Right lobe of liver (tissue), 6 donors: ENCODE data around the gene TUBA8. TPM values are rescaled to one million over a fixed set of nuclear protein-coding genes. Genes with fewer than 3 reads are reported as not detected.
"Not testable (repeated sequence)": the region's sequence is repeated elsewhere in the genome, so short reads cannot be mapped to it uniquely, and the experiment has no call there.

Experiments
- ATAC-seq, 4 donors: fragments of 200-7000 bp; cut with Tn5 transposase; one replicate each; pipeline ENCODE4 v1.9.1; 2020; ENCODE audit warnings: mild to moderate bottlenecking in 4 of 4, moderate library complexity in 4 of 4
- DNase-seq, 3 donors: peaks; one replicate each; pipeline ENCODE4 v3.0.0-alpha.2; 2020
- H3K27ac ChIP-seq, 3 donors: fragments of 200-600 bp; one replicate each; pipeline ENCODE4 v1.8.0; 2022
- H3K27me3 ChIP-seq, 2 donors: fragments of 200-600 bp; one replicate each; pipeline ENCODE4 v1.8.0; 2022
- H3K36me3 ChIP-seq, 4 donors: fragments of 200-600 bp; sonication (generic) in 1 of 4; one replicate each; pipeline versions ENCODE4 v1.5.1 to v1.8.0; 2017 to 2022; ENCODE audit warnings: control low read depth in 1 of 4
- H3K4me1 ChIP-seq, 4 donors: fragments of 200-600 bp; sonication (generic) in 1 of 4; one replicate each; pipeline versions ENCODE4 v1.5.1 to v1.8.0; 2017 to 2022; ENCODE audit warnings: control low read depth in 1 of 4
- H3K4me3 ChIP-seq, 3 donors: fragments of 200-600 bp; one replicate each; pipeline ENCODE4 v1.8.0; 2022
- H3K9me3 ChIP-seq, 4 donors: fragments of 200-600 bp; sonication (generic) in 1 of 4; one replicate each; pipeline versions ENCODE4 v1.5.1 to v1.8.0; 2017 to 2022; ENCODE audit warnings: control low read depth in 1 of 4
- CTCF ChIP-seq, 4 donors: fragments of 200-600 bp in 3 of 4; fragments of 450-650 bp in 1 of 4; IDR thresholded peaks; one replicate each; pipeline versions ENCODE4 v1.5.1 to v1.8.0; 2016 to 2022; ENCODE audit warnings: antibody characterized with exemption in 4 of 4, mild to moderate bottlenecking in 2 of 4
- POLR2A ChIP-seq: fragments of 450-650 bp; IDR thresholded peaks from one replicate; pipeline ENCODE4 v1.6.1; 2017; ENCODE audit warnings: antibody characterized with exemption, mild to moderate bottlenecking
- WGBS: methylation state at CpG from one replicate; pipeline ENCODE4 v1.1.6; 2018; ENCODE audit warnings: low coverage, low lambda C conversion rate; ENCODE audit not compliant: insufficient coverage; ENCODE audit errors: missing lambda C conversion rate; 5-methylcytosine and 5-hydroxymethylcytosine counted together
- intact Hi-C, 2 donors: fragments of 100-400 bp; cut with DNase I; formaldehyde crosslinking; loops; one replicate each; pipeline versions ENCODE4 v1.11.2 to v1.14.1; 2022
- long read RNA-seq: library from polyadenylated mRNA; unstranded; transcript quantifications from one replicate; pipeline ENCODE4 v2.0.0, GENCODE V29; 2019
- total RNA-seq, 6 experiments: library from RNA; depleted of rRNA in 2 of 6; stranded (reverse); fragments of >200 nt in 2 of 6; fragmentation: NEBNext Ultra II Directional in 3 of 6; extraction: Animal tissue kit (Norgen Biotek cat#: 25700) in 3 of 6; gene quantifications; one replicate each; pipeline versions ENCODE4 v1.1.0 to v1.2.4, GENCODE V29; 2016 to 2023
- donor health status: DM: no; HTN: yes; CAD: no.
- donor health status: DM: no; HTN: no; CAD: no.
- donor health status: DM: no; HTN: no; CAD: no.
- donor health status: DM: no; HTN: yes; CAD: no.
- donor health status: DM: no; HTN: yes; CAD: no.

TUBA8 gene
- total RNA-seq = 1 to 10 TPM in 4 of 6 experiments, under 1 TPM in 2; 0.58 to 4.8 (median 1.7) TPM
- long read RNA-seq = 0 reads

GRCh38 chr22:18110194-18110953, at the start of gene TUBA8:
Gene TUBA8, plus strand, starts transcription at chr22:18110809. Its CDS starts 57 bp downstream, at chr22:18110866.
- no peaks in the 10 kb centered on the region for H3K27me3 ChIP-seq
- H3K27ac ChIP-seq = no peak within 1 kb of the TSS
- TF ChIP-seq CTCF (IDR thresholded peaks at IDR 0.05) (no peak), POLR2A (no peak)
- peak; percentile 66 to 69 (median 68) for DNase-seq
- 7% methylated on average over 9 of the region's 72 CpGs for WGBS
- ATAC-seq = peak; percentile 82 to 86 (median 84)
- peaks cover 0 to 13% (median 0%) of the 10 kb centered on the region in 4 donors for H3K4me1 ChIP-seq
- peak within 1 kb of the TSS; percentile 42 to 59 (median 47) for H3K4me3 ChIP-seq
- no peaks in the 10 kb centered on the region for H3K9me3 ChIP-seq
- intact Hi-C loops = no loop called here
- H3K36me3 ChIP-seq = no peaks in the 10 kb centered on the region

GRCh38 chr22:18062421-18062820, 48.2 kb upstream of the TUBA8 start:
- Histone ChIP-seq H3K4me1 (peaks cover 0 to 35% (median 4%) of the 10 kb centered on the region in 4 donors), H3K9me3 (no peaks in the 10 kb centered on the region), H3K36me3 (no peaks in the 10 kb centered on the region), H3K27ac (no peak overlapping the region), H3K27me3 (no peaks in the 10 kb centered on the region), H3K4me3 (no peak overlapping the region)
- intact Hi-C loops = no loop called here
- no peak for TF ChIP-seq CTCF (IDR thresholded peaks at IDR 0.05)
- TF ChIP-seq POLR2A = no peak
- DNase-seq (peak in 1 of 3 donors; percentile 38), ATAC-seq (no peak)
- WGBS = 100% methylated on average over 3 of the region's 3 CpGs

- peaks cover 0 to 27% (median 4%) of the 10 kb centered on the region in 4 donors for H3K4me1 ChIP-seq
- no peaks in the 10 kb centered on the region for H3K36me3 ChIP-seq
- no peaks in the 10 kb centered on the region for H3K9me3 ChIP-seq
- 80% methylated on average over 1 of the region's 7 CpGs for WGBS
- H3K27me3 ChIP-seq = no peaks in the 10 kb centered on the region
- ATAC-seq (no peak), DNase-seq (peak in 1 of 3 donors; percentile 22)
- no peak overlapping the region for H3K27ac ChIP-seq
- intact Hi-C loops = no loop called here
- no peak for TF ChIP-seq CTCF (IDR thresholded peaks at IDR 0.05)
- TF ChIP-seq POLR2A = no peak
- H3K4me3 ChIP-seq = no peak overlapping the region
Observed at GRCh38 chr22:18063306-18063705, 47.3 kb upstream of the TUBA8 start.

GRCh38 chr22:18063715-18064114, 46.9 kb upstream of the TUBA8 start:
- WGBS = 92% methylated on average over 6 of the region's 6 CpGs
- H3K4me3 ChIP-seq, H3K9me3 ChIP-seq, H3K27ac ChIP-seq, ATAC-seq, H3K27me3 ChIP-seq, intact Hi-C loops, H3K36me3 ChIP-seq, DNase-seq: not testable (repeated sequence)
- peaks cover 0 to 27% (median 4%) of the 10 kb centered on the region in 4 donors for H3K4me1 ChIP-seq

- Histone ChIP-seq H3K36me3 (no peaks in the 10 kb centered on the region), H3K4me1 (peaks cover 0 to 27% (median 4%) of the 10 kb centered on the region in 4 donors), H3K27me3 (no peaks in the 10 kb centered on the region), H3K27ac (no peak overlapping the region), H3K4me3 (no peak overlapping the region), H3K9me3 (no peaks in the 10 kb centered on the region)
- no peak for ATAC-seq
- DNase-seq = peak in 1 of 3 donors; percentile 19
- intact Hi-C loops = loop anchor here in 1 of 2 donors (5.0 kb wide), 1 partner anchor 72 kb away; no protein-coding TSS in a partner anchor
- TF ChIP-seq CTCF (IDR thresholded peaks at IDR 0.05) (no peak), POLR2A (no peak)
- WGBS = 88% methylated on average over 7 of the region's 7 CpGs
Observed at GRCh38 chr22:18064636-18065035, 46.0 kb upstream of the TUBA8 start.
